ENCODE data around the gene SMAD7.

Gene SMAD7

DNA sequence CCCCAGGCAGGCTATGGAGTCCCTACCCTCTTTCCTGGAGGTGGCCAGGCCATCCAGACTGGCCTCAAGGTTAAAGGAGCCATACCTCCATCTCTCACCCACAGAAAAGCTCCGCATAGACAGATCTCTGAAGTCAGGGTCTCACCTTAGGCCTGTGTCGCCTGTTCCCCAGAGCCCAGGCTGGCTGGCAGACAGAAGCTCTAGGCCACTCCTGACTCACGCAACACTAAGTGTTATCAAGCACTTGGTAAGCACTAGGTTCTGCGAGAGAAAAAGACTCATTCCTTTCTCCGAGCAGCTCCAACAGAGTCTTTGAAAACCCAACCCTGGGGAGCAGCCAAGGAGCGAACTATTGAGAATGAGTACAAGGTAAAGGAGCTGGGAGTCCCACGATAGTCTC lies 6.1 kb downstream of the SMAD7 start:
- no peak for DNase-seq (ENCODE audit: low read depth)

DNA sequence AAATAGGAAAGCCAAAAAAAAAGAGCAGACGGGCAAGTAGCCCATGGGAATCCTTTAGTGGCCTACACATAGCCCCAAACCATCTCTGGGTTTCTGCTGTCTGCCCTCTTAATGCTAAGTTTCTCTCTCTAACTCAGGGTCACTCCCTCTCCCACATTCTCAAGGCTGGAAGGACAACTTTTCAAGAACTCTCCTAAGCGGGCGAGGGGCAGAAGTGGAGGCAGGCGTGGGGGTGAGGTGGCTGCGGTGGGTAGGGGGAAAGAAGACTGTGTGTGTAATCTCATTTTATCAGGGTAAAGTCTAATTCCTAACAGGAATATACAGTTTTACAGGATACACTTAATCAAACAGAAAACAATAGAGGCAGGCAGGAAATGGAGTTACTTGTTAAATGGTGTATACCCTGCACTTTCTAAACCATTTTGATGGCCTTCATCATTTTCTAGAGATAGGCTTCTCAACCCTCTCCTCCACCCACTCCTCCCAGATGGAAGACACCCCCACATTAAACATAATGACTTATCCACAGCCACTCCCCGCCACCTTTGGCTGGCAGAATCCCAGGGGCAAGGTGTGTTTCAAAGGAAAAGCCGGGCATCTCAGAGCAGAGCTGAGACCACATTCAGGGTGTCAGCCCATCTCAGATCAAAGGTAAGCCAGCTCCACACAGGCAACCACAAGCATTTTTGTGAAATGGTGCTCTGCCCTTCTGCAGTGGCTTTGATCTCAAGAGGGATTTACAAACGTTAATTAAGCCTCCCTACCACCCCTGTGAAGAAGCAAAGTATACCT lies 6.8 kb downstream of the SMAD7 start:
- DNase-seq (ENCODE audit: low read depth) = no peak

DNA sequence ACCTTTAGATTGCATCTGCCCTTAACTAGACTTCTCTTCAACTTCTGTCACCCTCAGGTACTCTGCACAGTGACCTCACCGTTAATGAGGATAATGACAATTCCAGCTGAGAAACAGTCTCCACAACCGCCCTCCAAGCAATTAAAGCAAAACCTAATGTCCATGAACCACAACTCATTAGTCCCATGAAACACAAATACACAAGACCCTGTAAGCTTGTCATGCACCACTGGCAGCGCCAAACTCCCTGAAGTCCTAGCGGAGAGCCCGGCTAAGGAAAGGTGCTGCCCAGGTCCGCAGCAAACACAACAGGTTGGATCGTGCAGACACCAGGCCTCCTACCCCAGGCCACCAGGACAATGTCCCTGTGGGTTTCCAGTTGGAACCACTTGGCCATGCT lies 7.4 kb downstream of the SMAD7 start:
- DNase-seq (ENCODE audit: low read depth) = no peak

DNA sequence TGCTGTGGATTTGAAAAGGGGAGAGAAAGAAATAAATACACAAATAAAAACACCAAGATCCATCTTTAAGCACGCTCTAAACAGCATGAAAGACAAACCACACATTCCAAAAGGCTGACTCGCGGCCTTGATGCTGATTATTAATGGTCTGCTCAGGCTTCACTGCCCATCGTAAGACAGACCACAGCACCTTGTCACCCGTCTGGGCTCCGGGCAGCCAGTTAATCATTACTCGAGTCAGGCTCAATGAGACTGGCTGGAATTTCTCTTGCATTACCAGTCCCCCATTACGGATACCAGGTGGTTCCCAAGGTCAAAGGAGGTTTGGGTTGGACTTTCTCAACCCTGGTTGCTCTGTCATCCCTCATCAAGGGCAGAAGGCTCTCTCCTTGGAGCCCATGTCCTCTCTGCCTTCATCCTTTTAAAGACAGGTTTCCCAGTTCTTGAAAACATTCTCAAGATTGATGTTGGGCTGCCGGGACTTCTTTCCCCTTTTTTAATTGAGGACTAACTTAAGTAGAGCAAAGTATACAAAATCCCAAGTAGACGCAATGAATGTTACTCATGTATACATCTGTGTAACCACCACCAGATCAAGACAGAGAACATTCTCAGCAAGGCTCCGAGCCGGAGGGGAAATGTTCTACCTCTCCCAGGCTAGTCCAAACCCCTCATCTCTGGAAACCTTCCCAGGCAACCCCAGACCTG lies 8.1 kb downstream of the SMAD7 start:
- DNase-seq (ENCODE audit: low read depth) = no peak

DNA sequence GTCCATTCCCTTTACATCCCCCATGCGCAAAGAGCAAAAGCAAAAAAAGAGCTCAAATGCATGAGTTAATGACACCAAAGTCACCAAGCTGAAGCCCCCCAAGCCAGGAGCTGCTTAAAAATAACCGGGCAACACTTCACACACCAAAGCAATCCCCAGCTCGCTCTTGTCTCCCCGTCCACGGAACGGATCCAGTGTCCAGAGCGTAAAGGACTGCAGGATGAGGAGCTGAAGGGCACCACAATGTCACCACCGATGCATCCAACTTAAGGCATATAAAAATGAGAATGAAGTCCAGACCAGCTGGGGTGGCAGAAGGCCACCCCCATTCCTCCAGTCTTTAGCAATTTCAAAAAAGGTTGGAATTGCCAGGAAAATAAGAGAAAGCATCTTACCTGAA lies 8.7 kb downstream of the SMAD7 start:
- no peak for DNase-seq (ENCODE audit: low read depth)

DNA sequence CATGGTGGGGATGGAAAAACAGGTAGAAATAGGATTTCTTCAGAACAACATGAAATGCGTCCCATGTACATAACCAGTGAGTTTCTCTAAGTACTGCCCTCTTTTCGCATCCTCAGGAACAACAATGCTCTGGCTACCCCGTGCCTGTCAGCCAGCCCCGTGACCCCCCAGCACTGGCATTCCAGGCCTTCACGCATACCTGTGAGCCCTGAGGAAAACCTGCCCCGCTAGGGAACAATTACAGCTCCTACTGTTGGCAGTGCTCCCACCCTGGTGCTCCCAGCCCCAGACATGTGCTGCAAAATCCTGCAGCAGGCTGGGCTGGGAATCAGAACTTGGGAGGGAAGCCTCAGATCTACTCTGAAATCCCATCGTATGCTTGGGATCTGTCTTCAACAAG lies 9.1 kb downstream of the SMAD7 start:
- DNase-seq (ENCODE audit: low read depth) = no peak

DNA sequence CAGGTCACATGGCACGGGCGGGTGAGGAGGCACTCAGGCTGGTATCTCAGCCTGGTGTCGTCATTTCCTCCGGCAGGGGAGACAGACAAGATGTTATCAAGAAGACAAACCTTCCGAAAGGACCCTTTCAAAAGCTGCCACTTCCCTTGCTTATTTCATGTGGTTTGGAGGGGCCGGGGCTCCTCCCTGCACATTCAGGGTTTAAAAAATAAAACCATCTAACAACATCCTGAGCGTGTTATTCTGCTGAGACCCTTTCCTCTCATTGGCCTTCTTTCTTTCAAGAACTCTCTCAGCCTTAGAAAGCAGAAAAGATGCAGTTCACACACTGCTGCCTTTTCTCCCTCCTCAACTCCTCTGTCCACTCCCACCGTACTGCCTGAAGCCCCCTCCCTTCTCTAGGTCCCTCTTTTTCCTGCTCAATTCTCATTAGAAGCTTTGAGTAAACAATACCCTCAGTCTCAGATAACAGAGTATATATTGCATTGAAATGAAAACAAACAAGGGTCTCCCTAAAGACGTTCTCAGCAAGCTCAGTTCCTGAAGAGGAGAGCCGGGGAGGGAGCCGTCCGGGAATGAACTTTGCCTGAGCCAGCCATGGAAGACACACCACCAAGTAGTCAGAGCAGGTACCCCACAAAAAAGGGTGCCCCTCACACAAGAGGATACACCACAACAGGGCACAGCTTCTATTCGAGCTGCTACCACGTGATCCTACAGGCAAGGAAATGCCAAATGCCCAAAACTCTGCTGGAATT lies 9.7 kb downstream of the SMAD7 start:
- peak; percentile 69 for DNase-seq (ENCODE audit: low read depth)

DNA sequence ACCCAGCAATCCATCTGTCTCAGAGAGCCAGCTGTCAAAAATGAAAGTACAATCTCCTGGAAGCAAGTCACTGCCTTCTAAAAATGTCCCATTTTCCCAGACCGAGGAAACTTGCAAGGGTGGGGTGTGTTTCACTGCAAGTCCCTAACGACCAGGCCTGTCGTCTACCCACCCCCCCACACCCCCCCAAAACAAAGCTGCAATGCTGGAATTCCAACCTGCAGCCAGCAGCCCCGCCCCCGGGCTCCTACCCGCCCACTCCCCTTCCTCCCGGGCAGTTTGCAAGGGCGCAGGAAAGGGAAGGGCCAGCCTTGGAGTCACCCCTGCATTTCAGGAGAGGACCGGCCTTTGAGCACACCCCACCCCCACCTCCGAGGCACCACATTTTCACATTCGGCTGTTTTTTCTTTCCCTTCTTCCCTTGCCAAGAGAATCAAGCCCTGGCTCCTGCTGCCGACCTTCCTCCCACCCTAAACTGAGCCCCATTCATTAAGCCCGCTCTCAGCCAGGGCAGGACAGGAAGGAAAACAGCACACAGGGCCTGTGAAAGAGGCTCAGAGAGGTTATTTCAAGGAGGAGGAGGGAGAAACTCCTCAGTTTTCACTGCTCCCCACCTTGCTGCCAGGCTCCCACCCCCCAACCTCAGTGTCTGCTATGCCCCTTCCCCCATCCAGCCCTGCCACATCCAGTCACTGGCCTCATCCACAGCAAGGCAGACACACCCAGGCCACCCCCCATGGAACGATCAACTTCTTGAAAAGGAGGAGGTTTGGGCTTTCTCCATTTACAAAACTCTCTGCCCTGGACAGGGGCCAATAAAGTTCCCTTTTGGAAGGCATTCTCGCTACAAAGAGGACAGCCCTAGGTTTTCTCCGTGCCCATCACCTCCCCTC lies 11.3 kb downstream of the SMAD7 start:
- DNase-seq (ENCODE audit: low read depth) = no peak

DNA sequence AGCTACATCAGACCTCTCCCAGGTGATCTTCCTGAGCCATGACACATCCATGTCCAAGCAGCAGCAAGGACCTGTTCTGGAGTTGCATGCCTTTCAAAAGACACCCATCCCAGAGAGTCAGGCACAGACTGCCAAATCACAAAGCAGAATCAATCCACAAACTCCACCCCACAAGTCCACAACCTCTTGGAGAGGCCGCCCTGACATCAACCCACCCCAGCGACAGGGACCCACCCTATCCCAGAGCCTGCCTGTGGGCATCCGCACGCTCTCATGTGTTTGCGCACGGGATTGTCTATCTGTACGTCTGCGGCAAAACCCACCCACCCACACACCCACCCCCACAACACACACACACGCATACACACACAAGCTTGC lies 11.9 kb downstream of the SMAD7 start:
- no peak for DNase-seq (ENCODE audit: low read depth)

DNA sequence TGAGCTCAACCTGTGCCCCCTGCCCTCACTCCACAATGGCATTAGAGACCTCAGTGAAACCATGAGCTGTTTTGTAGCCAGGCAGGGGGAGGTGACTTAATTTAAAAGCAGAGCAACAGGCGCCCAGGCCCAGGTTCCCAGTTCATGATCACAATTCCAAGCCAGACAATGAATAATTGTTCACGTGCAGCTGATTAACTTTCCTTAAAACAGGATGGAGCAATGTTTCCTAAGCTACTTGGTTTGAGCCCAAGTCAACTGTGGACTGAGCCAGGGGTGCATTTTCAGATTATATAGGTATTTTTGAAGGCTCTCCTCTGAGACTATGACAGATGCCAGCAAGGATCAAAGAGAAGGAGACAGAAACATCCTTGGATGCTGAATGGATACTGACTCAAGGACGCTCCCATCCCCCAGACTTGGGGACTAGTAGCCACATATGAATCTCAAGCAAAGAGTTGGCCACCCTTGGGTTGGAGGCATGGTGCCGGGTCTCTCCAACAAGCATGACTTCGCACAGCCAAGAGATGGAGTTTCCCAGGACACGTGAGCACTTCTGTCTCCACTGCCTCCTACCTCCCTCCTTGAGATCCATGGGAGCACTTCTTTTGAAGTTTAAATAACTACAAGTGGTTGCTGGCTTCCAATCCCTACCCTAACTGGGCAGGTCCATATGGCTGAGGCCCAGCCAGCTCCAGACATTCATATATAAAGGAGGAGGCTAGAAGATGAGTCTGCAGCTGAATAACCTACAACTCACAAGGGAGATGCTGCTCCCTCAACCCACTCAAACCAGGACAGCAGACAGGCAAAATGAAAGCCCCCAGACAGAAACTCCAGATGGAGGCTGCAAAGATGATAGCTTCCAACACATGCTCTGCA lies 12.7 kb downstream of the SMAD7 start:
- DNase-seq (ENCODE audit: low read depth) = no peak

DNA sequence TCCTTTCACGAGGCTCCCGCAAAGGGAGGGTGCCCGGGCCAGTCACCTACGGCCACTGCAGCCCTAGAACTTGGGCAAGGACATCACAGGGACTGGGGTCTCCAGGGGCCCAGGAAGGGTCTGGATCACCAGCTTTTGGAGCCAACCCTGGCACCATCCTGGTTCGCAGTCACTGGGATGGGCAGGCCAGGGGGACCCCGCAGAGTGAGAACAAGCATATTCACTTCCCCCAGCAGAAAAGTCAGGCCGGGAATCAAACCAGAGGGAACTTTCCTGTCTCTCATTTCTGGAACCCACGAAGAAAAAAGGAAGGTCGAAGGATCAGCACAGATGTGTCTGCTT lies 15.4 kb downstream of the SMAD7 start:
- no peak for DNase-seq (ENCODE audit: low read depth)

DNA sequence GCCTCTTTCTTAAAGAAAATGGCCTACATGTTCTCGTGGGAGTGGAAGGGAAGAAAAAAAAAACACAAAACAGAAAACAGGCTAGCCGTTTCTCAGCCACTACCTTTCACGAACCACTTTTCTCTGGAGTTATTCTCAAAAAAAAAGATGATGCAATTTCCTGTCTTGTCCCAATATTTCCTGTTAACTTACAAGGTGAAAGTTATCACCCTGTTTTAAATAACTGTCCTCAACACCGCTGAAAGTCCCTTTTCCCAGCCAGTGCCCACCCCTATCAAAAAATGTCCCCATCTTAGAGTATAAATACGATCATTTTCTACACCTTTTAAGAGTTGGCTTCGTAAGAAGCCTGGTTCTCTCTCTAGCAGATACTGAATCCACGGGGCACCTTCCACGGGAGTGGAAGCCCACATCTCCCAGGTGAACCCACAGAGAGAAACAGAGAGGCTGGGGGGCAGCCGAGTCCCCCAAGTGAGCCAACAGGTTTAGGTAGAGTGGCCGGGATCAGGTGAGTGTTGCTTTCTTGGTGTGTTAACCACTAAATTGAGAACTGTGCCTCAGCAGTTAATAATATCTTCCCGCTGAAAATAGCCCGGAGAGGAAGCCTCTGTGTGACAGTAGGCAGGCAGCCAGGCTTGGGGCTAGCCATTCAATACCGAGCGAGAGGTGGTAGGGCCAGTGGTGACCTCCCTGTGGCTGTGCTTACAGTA lies 15.9 kb downstream of the SMAD7 start:
- DNase-seq (ENCODE audit: low read depth) = no peak

DNA sequence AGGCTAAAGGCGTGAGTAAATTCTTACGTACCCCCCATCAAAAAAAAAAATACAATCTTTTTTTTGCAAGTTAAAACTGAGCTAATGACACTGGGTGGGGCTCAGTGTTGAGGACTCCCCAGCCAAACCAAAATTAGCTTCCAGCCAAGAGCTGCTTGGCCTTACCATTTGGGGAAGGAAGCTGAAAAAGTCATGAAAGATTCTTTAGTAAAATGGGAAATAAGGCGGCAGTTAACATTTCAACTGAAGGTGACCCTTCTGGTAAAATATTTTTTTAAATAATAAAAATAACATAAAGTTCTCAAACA lies 16.4 kb downstream of the SMAD7 start:
- no peak for DNase-seq (ENCODE audit: low read depth)

DNA sequence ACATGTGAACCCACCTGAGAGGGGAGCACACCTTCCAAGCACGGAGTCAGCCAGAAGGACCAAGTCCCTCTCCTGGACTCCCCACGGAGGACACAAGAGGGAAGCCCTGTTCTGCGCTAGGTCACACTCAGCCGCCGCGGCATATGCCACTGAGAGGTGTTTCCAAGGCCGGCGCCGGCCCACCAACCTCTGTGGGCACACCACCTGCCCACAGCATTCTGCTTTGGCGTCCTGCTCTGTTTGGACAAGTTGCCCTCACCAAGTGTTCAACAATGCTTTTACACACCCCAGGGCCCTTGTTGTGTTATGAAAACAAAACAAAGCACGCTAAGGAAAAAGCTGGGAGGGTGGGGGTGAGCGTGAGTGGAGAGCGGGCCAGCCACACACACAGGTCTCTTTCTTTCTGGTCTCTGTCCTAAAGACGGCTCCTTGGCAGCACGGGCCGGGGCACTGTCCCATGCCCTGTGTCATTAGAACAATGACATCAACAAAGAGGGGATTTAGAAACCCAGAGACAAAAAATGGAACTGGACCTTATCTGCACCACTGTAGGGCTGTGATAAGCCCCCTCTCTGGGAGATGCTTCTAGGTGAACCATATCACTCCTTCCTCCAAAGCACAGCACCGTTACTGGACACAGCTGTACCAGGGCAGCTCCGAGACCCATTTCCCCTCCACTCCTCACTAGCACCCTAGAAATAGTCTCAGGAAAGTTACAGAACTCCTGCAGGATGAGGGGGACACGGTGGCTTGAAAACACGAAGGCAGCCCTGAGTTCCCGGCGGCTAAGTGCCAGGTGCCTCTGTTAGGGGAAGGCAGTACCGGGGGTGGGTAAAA lies 17.0 kb downstream of the SMAD7 start:
- DNase-seq (ENCODE audit: low read depth) = no peak

DNA sequence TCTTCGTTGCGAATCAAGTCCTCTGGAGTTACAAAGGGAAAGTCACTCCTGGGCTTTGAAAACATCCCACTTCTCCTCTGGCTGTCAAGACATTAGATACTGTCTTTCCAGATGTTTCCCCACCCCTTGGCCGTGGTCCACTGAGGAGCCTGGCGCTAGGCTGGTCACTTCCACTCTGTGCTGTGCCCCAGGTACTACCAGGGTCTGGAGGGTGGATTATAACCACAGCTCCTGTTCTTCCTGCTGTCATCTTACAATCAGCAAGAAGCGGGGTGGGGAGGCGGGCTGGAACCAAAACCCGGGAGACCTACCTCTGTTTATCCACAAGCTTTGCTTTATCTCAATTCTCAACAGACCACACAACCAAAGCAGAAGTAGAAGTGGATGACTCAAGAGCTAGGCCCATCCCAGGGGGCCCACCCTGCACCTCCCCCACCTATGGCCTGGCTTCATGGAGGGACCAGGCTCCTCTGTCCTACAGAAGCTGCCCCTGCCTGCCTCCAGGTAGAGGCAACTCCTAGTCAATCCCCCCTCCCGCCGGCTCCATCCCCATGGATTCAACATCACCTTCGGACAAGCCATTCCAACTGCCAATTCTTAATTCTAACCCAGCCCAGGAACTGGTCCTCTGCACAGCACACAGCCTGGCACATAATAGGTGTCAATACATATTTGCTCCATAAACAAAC lies 17.8 kb downstream of the SMAD7 start:
- no peak for DNase-seq (ENCODE audit: low read depth)

DNA sequence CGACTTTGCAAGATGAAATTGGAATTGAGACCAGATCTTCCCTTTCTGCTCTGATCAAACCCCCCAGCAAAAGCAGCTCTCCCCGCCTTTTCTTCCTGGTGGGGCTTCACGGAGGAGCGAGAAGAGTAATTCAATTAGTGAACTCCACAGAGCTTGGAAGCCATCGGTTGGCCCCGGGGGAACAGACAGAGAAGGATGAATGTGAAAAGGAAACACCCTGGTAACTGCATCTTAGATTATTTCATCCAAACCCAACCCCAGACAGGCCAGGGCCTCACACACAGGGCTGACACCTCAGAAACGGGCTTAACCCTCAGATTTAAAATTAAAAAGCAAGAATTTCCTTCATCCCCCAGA lies 18.3 kb downstream of the SMAD7 start:
- no peak for DNase-seq (ENCODE audit: low read depth)

DNA sequence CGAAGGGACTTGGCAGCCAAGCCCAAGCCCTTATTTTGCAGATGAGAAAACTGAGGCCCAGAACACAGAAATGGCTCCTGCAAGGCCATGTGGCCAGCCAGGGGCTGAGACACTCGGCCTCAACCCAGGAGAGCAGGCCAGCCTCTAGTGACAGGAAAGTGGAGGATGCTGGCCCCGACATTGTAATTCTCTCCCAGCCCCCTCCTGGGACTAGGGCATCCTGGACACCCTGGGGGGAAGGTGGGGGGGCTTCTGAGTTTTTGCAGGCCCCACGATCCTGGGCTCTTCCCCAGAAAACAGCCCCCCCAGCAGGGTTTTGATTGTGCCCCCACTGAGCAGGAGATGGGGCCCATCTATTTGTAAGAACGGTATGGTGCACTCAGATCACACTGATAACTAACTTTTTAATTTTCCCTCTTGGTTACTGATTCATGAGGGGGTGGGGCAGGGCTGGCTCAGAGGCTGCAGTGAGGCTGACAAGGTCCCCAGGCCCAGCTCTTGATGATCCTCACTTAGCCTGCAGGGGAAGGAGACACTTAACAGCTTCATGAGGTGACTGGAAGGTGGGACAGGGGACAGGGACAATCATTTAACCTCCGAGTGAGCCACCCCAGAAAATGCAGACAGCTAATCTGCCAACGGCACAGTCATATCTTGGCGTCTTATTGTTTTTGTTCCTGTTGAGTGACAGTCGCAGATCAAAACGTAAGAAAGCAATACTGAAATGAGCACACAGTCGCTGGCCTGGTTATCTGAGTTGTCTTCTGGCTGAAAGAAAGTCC lies 18.9 kb downstream of the SMAD7 start:
- DNase-seq (ENCODE audit: low read depth) = no peak

DNA sequence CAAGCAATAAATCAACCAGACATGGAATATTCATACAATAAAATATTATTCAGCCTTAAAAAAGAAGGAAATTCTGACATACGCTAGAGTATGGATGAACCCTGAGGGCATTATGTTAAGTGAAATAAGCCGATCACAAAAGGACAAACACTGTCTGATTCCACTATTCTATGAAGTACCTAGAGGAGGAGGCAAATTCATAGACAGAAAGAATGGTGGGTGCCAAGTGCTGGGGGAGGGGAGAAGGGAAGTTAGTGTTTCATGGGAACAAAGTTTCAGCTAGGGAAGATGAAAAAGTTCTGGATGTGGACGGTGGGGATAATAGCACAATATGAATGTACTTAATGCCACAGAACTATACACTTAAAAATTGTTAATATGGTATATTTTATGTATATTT lies 19.8 kb downstream of the SMAD7 start:
- no peak for DNase-seq (ENCODE audit: low read depth)
